Activated T-cell treated with anti-CD3 and anti-CD28 coated beads, Interleukin-2, amount 50 U/mL, for 24 hours (primary cell): ENCODE data around the gene CASK.
"Not testable (repeated sequence)": the region's sequence is repeated elsewhere in the genome, so short reads cannot be mapped to it uniquely, and the experiment has no call there.

ENCODE experiments used
- DNase-seq: peaks from one replicate; pipeline ENCODE4 v3.0.0-alpha.2; 2020
- H3K27ac Mint-ChIP-seq: 2 replicates; pipeline ENCODE4 v1.8.0; 2020; ENCODE audit warnings: mild to moderate bottlenecking, mixed read lengths
- H3K27me3 Mint-ChIP-seq: 2 replicates; pipeline ENCODE4 v1.8.0; 2020; ENCODE audit warnings: mixed read lengths
- H3K36me3 Mint-ChIP-seq: 2 replicates; pipeline ENCODE4 v1.8.0; 2020; ENCODE audit warnings: low read depth, mixed read lengths
- H3K4me1 Mint-ChIP-seq: 2 replicates; pipeline ENCODE4 v1.8.0; 2020; ENCODE audit warnings: low read depth, mixed read lengths
- H3K4me3 Mint-ChIP-seq: 2 replicates; pipeline ENCODE4 v1.8.0; 2020; ENCODE audit warnings: mild to moderate bottlenecking, moderate library complexity, mixed read lengths
- H3K9me3 Mint-ChIP-seq: 2 replicates; pipeline ENCODE4 v1.8.0; 2020; ENCODE audit warnings: mixed read lengths

Gene CASK

DNA sequence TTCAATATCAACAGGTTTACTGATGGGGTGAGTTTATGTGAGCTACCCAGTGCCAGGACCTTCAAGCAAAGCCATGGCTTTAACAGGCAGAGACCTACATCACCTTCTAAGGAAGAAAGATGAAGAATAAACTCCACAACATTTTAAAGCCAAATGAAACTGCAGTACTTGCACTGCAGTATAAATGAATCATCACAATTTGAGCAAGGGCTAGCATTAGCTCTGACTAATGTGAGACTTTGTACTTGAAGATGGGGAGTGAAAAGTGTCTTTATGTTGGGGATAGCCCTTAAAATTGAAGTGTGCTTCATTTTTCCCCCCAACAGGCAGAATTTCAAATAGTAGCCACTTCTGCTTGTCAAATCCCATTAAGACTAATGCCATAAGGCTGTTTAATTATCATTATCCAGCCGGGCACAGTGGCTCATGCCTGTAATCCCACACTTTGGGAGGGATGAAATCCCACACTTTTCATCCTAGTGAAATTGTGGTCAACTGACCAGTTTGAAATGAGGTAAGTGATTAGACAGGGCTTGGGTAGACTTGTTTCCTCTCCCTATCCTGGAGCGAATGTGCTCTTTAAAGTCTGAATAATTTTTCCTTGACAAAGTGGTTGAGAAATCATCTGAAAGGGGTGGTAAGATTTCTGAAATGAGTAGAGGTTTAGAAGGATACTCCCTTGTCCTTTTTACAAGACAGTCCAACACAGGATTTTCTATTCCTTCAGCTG is 261.8 kb downstream of the CASK start:
- no peak overlapping the region for H3K27ac Mint-ChIP-seq
- peaks cover 40% of the 10 kb centered on the region for H3K4me1 Mint-ChIP-seq
- H3K36me3 Mint-ChIP-seq = peaks cover 61% of the 10 kb centered on the region
- H3K27me3 Mint-ChIP-seq = peaks cover 37% of the 10 kb centered on the region
- no peaks in the 10 kb centered on the region for H3K9me3 Mint-ChIP-seq
- no peak for DNase-seq
- no peak overlapping the region for H3K4me3 Mint-ChIP-seq

DNA sequence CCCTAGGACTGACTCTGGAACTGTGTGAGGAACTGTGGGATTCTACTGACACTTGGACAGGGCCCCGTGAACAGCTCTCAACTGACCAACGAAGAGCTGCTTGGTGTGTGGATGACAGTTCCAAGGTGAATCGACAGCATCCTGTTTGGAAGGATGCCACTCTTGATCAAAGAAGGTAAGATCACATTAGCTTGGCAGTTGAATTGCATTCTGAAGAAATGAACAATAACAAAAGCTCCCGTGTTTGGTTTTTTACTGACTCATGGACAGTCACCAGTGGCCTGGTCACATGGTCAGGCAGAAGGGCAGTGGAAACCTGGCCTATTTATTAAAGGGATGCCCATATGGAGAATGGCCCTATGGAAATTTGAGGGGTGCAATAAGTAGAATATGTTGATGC is 267.7 kb downstream of the CASK start:
- peaks cover 81% of the 10 kb centered on the region for H3K36me3 Mint-ChIP-seq
- no peak for DNase-seq
- no peaks in the 10 kb centered on the region for H3K9me3 Mint-ChIP-seq
- no peaks in the 10 kb centered on the region for H3K4me1 Mint-ChIP-seq
- no peak overlapping the region for H3K27ac Mint-ChIP-seq
- H3K4me3 Mint-ChIP-seq = no peak overlapping the region
- H3K27me3 Mint-ChIP-seq = peaks cover 51% of the 10 kb centered on the region

DNA sequence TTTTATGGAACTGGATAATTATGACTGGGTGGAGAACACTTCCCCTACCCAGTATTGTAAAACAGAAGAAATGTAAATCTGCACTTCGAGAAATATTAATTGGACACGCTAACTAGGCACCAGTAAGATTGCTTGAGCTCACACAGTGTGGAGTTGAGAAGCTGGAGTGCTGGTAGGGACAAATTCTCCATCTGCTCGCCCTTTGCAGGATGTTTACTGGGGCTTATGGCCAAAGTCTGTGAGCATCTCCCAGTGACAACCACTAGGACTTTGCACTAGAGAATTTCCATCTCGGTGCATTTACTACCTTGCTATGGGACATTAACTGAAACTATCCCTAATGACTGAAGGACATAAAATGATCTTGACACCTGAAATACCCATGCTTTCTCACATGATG is 268.3 kb downstream of the CASK start:
- Mint-ChIP-seq H3K27ac (no peak overlapping the region), H3K36me3 (peaks cover 83% of the 10 kb centered on the region), H3K9me3 (no peaks in the 10 kb centered on the region), H3K4me3 (no peak overlapping the region), H3K4me1 (no peaks in the 10 kb centered on the region), H3K27me3 (peaks cover 49% of the 10 kb centered on the region)
- DNase-seq = no peak

DNA sequence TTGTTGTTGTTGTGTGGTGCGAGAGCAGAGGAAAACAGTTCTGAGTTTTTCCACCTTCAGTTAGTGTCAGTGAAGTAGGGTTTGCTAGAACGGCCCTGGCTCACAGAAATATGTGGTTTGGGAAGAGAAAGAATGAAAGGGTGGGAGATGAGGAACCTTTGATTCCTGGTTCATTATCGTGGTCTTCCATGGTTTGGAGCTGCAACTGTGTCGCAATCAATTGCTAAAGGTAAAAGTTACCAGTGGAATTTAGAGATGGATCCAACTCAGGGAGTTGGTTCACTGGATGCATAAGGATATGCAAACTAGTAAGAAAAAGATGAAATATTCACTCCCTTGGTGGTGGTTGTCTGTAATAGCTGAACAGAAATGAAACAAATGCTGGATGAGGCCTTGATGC is 270.2 kb downstream of the CASK start:
- H3K27ac Mint-ChIP-seq = no peak overlapping the region
- H3K27me3 Mint-ChIP-seq = peaks cover 45% of the 10 kb centered on the region
- H3K36me3 Mint-ChIP-seq = peaks cover 82% of the 10 kb centered on the region
- no peak overlapping the region for H3K4me3 Mint-ChIP-seq
- peaks cover 11% of the 10 kb centered on the region for H3K9me3 Mint-ChIP-seq
- DNase-seq = no peak
- no peaks in the 10 kb centered on the region for H3K4me1 Mint-ChIP-seq

DNA sequence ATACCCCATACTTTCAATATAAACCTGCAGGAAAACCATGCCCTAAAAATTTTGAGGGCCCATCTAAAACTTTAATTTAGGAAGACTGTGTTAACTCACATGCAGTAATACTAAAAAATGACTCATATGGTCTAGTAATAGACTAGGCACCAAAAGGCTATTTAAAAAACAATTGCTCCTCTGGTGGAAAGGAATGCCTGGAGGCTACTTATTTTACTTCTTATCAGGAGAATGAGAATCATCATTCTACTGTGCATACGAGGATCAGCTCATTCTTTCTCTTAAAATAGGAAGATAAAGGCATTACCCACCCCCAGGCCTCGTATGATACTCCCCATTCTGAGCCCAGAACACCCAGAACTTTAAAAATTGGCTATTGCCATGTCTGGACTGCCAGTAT is 277.2 kb downstream of the CASK start:
- peaks cover 68% of the 10 kb centered on the region for H3K36me3 Mint-ChIP-seq
- not testable (repeated sequence) for H3K4me1 Mint-ChIP-seq, DNase-seq, H3K27ac Mint-ChIP-seq, H3K4me3 Mint-ChIP-seq
- peaks cover 39% of the 10 kb centered on the region for H3K27me3 Mint-ChIP-seq
- peaks cover 26% of the 10 kb centered on the region for H3K9me3 Mint-ChIP-seq

DNA sequence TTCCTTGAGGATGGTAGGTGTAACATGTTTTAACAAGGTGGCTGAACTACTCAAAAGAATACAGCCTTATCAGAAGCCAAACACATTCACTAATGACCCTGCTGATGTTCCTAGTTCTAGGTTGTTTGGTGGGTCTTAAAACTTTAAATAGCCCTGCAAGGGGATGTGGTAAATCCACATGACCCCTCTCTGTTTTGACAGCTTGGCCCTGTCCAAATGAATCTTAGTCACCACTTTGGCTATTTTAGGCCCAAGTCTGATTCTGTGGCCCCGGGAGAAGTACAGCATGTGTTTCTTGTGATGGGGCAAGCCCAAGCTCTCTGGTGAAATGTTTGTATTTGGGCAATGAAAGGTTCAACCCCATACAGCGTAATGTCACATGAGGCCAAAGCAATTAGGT is 289.1 kb downstream of the CASK start:
- peaks cover 11% of the 10 kb centered on the region for H3K27me3 Mint-ChIP-seq
- no peak overlapping the region for H3K27ac Mint-ChIP-seq
- H3K9me3 Mint-ChIP-seq = no peaks in the 10 kb centered on the region
- no peak overlapping the region for H3K4me3 Mint-ChIP-seq
- DNase-seq = no peak
- H3K4me1 Mint-ChIP-seq = no peaks in the 10 kb centered on the region
- peaks cover 17% of the 10 kb centered on the region for H3K36me3 Mint-ChIP-seq

DNA sequence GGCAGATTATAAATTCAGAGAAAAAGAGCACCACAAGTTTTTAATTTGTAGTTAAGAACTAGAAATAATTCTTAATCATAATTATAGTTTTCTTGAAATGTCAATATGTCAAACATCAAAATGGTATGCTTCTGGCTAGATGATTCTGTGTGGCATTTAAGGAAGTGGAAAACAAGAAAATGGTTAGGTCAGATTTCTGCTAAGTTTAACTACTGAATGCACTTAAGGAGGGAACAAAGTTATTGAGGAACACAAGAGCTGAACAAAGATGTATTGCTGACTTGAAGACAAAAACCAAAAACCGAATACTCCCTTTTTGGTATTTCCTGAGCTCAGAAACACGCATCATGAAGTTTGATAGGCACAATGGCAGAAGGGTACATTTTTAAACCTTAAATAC is 293.3 kb downstream of the CASK start:
- peaks cover 7% of the 10 kb centered on the region for H3K27me3 Mint-ChIP-seq
- no peaks in the 10 kb centered on the region for H3K9me3 Mint-ChIP-seq
- no peak overlapping the region for H3K4me3 Mint-ChIP-seq
- H3K36me3 Mint-ChIP-seq = peaks cover 22% of the 10 kb centered on the region
- H3K4me1 Mint-ChIP-seq = no peaks in the 10 kb centered on the region
- DNase-seq = no peak
- no peak overlapping the region for H3K27ac Mint-ChIP-seq

- Mint-ChIP-seq H3K9me3 (no peaks in the 10 kb centered on the region), H3K4me1 (no peaks in the 10 kb centered on the region), H3K27me3 (peaks cover 11% of the 10 kb centered on the region), H3K27ac (no peak overlapping the region), H3K36me3 (peaks cover 24% of the 10 kb centered on the region), H3K4me3 (no peak overlapping the region)
- DNase-seq = no peak
Measured at GRCh38 chrX:41629539-41629938, 293.8 kb downstream of the CASK start.

DNA sequence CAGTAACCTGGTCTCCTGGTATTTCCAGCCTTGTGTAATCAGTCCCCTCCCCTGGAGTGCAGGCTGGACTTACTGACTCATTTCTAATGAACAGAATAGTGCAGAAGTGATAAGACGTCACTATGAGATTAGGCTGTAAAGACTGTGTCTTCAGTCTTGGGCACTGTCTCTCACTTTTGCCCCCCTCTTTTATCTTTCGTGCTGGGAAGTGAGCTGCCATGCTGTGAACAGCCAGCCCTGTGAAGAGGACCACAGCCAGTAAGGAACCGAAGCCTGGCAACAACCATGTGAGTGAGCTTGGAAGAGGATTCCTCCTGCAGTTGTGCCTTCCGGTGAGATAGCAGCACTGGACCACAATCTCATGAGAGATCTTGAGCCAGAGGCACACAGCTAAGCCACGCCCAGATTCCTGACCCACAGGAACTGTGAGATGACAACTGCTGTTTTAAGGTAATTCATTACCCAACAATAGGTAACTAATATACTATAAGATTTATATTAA is 302.1 kb downstream of the CASK start:
- Mint-ChIP-seq H3K4me3 (no peak overlapping the region), H3K4me1 (peaks cover 1% of the 10 kb centered on the region), H3K9me3 (no peaks in the 10 kb centered on the region), H3K36me3 (peaks cover 28% of the 10 kb centered on the region), H3K27me3 (peaks cover 10% of the 10 kb centered on the region), H3K27ac (no peak overlapping the region)
- DNase-seq = no peak

GRCh38 chrX:41619221-41619620 is 304.1 kb downstream of the CASK start:
- no peak for DNase-seq
- H3K9me3 Mint-ChIP-seq = no peaks in the 10 kb centered on the region
- no peak overlapping the region for H3K4me3 Mint-ChIP-seq
- H3K27ac Mint-ChIP-seq = no peak overlapping the region
- peaks cover 11% of the 10 kb centered on the region for H3K36me3 Mint-ChIP-seq
- peaks cover 1% of the 10 kb centered on the region for H3K4me1 Mint-ChIP-seq
- H3K27me3 Mint-ChIP-seq = peaks cover 4% of the 10 kb centered on the region

DNA sequence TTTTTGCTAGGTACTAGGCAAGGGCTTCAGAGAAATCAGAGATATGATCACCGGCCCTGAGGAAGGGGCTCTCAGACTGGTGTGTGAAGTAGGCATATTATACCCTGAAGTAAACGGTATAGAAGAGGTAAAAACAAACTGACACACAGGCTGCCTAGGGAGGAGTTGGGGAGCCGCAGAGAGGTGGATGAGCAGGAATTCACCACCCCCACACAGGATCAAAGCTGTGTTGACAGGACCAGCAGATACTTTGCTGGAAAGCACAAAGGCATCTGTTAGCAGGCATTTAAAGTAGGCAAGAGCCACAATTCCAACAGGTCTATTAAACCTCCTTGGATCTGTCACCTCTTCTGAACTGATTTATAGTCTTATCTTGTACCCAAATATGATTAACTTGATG is 306.4 kb downstream of the CASK start:
- no peak overlapping the region for H3K4me3 Mint-ChIP-seq
- peaks cover 4% of the 10 kb centered on the region for H3K27me3 Mint-ChIP-seq
- H3K9me3 Mint-ChIP-seq = no peaks in the 10 kb centered on the region
- H3K27ac Mint-ChIP-seq = no peak overlapping the region
- DNase-seq = no peak
- peaks cover 3% of the 10 kb centered on the region for H3K36me3 Mint-ChIP-seq
- H3K4me1 Mint-ChIP-seq = peaks cover 1% of the 10 kb centered on the region

GRCh38 chrX:41616255-41616654 is 307.1 kb downstream of the CASK start:
- Mint-ChIP-seq H3K4me1 (peaks cover 1% of the 10 kb centered on the region), H3K4me3 (no peak overlapping the region), H3K27me3 (peaks cover 4% of the 10 kb centered on the region), H3K36me3 (peaks cover 3% of the 10 kb centered on the region), H3K9me3 (no peaks in the 10 kb centered on the region), H3K27ac (no peak overlapping the region)
- DNase-seq = no peak

DNA sequence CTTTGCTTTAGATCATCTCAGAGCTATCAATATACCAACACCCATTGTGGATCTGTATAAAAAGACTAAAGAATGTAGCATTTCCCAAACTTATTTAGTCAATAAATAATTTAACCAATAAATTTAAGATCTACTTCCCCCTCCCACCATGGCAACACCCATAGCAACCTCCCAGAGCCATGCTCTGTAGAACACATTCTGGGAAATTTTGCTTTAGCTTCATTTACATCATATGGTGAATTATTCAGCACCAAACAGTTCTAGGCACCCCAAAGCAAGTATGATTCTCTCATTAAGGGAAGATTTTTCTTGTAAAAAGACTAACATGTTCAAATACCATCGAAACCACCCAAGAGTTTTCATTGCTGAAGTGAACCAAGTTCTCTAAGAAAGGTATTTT is 315.1 kb downstream of the CASK start:
- DNase-seq = no peak
- Mint-ChIP-seq H3K27ac (no peak overlapping the region), H3K4me3 (no peak overlapping the region), H3K4me1 (no peaks in the 10 kb centered on the region), H3K36me3 (peaks cover 27% of the 10 kb centered on the region), H3K27me3 (peaks cover 29% of the 10 kb centered on the region), H3K9me3 (no peaks in the 10 kb centered on the region)

DNA sequence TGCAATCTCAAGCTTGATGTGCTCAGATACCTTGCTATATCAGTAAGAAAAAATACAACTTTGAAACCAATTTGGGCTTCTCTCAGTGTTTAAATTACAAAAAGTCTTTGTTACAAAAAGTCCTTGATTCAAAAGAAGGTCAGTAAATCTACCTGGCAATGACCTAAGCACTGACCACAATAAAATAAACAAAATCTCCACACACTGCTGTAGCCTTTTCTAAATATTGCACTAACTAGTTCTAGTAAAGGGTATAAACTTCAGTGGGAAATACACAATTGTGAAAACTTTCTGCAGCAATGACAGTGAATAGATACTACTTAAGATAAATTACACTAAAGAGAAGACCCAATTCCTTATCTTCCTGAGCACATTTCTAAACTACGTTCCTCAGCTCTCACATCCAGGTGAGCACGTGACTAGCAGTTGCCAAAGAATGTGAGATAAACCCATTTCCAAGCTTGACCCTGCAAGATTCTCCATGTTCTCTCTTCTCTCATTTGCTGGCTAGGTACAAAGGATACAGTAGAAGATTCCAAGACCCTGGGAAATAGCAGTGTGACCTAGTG is 316.0 kb downstream of the CASK start:
- H3K27ac Mint-ChIP-seq = no peak overlapping the region
- H3K4me3 Mint-ChIP-seq = no peak overlapping the region

DNA sequence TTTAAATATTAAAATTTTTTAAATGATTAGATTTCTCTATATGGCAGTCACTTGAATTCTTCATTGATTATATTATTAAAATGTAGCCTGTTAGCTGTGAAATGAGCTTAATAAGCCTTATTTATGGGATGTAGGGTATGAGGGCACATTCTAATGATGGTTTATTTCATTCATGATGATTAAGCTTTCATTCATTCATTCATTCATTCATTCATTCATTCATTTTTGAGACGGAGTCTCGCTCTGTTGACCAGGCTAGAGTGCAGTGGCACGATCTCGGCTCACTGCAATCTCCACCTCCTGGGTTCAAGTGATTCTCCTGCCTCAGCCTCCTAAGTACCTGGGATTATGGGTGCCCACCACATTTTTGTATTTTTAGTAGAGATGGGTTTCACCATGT is 317.3 kb downstream of the CASK start:
- H3K9me3 Mint-ChIP-seq, H3K4me1 Mint-ChIP-seq, DNase-seq, H3K4me3 Mint-ChIP-seq, H3K27ac Mint-ChIP-seq: not testable (repeated sequence)
- H3K36me3 Mint-ChIP-seq = peaks cover 26% of the 10 kb centered on the region
- peaks cover 32% of the 10 kb centered on the region for H3K27me3 Mint-ChIP-seq

More for the DNA sequence above, 316.0 kb downstream of the CASK start:
- H3K27me3 Mint-ChIP-seq = peaks cover 32% of the 10 kb centered on the region
- DNase-seq = no peak
- H3K9me3 Mint-ChIP-seq = no peaks in the 10 kb centered on the region
- peaks cover 27% of the 10 kb centered on the region for H3K36me3 Mint-ChIP-seq
- H3K4me1 Mint-ChIP-seq = no peaks in the 10 kb centered on the region
